HG03457 (cell line): Measurements from ENCODE around the gene PTPN18.
A peak's percentile ranks its signal among the peaks of the same experiment; 100 is the strongest.
"Not testable (repeated sequence)": the region's sequence is repeated elsewhere in the genome, so short reads cannot be mapped to it uniquely, and the experiment has no call there.

Source experiments
- ATAC-seq: cut with Tn5 transposase; IDR thresholded peaks from one replicate; pipeline ENCODE4 v1.9.1; 2021; ENCODE audit warnings: moderate number of reproducible peaks; ENCODE audit not compliant: unreplicated experiment

PTPN18 gene

DNA sequence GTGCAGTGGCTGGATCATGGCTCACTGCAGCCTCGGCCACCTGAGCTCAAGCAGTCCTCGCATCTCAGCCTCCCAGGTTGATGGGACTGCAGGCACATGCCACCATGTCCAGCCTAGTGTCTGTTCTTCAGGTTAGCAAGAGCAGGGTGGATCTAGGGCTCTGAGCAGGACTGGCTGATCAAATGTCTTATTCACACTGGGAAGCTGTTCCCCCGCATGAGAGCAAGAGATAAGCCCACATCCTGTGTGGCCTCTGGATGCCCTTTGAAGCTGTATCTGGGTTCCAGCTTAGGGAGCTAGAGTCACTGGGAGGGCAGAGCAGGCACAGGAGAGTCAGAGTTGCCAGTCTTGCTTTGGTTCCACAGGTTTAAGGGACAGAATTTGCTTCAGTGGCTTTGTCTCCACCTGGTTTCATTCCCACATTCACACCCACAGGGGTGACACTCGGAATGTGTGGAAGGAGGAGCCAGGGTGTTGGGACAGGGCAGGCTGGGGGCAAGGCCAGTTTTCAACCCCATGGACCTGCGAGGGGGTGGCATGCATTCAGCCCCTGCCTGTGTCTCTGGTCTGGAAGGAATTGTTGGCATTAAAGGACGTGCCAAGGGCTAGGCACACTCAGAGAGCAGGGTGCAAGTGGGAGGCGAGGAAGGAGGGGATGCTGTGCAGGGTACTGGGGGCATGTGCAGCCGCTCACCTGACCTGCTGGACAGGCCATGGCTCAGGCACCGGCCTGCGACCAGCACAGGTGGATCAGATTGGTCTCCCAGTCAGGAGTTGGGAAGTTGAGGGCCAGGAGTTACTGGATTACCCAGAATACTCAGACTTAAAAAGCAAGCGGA, 24.5 kb downstream of the PTPN18 start:
- no peak for ATAC-seq

DNA sequence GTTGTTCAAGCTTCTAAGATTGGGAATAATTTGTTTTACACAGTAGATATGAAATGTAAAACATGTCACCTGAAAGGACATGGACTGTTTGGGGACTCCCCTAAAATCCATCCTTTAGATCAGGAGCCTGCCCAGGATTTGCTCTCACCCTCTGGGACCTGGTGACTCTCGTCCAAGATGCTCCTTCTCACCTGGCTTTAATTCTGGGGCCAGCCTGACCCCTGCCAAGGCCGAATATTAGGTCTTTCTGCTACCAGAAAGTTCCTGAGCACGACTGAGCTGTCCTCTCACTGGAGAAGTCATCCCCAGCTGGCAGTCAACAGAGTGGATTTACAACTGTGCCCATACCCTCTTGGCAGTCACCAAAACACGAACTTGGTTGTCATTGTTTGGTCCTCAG, 25.3 kb downstream of the PTPN18 start:
- no peak for ATAC-seq

DNA sequence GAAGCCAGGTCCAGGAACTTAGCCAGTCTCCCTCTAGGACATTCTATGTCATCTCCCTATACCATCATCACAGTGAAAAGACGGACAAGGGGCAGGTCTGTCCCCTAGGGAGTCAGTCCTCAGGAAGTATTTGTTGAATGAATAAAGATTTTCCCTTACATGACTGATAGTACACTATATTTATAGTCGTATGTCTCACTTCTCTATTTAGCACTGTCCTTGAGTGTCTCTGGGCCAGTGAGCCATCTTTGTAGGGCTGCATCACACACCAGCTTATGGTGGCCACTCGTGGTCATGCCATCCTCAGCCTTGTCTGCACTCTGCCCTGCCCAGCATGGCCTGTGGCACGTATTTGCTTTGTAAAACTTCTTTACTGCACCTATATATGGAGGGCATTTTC, 25.8 kb downstream of the PTPN18 start:
- no peak for ATAC-seq

DNA sequence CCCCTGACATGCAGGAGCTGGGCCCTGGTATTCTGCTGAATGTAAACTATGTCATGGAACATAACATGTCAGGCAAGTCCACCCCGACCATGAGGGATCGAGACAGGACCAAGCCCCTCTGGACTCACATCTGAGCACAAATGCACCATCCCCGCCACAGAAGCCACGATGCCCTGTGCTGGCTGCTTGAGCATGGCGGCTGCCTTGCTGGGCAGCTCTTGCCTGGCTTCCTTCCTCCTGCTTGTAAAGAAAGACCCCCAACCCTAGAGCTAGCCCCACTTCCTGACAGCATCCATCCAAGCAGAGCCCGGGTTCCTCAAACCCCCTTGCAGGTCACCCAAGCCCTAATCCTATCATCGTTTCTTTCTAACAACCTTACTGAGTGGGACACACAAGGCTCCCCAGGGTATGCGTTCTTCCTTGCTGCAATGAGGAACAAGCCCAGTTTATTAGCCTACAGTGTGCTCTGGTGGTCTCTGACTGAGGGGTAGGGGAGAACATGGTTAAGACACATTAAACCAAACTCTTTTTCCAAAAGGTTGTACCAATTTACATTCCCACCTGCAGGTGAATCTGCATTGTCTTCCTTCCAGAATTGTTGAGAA, 26.6 kb downstream of the PTPN18 start:
- ATAC-seq, result no peak

DNA sequence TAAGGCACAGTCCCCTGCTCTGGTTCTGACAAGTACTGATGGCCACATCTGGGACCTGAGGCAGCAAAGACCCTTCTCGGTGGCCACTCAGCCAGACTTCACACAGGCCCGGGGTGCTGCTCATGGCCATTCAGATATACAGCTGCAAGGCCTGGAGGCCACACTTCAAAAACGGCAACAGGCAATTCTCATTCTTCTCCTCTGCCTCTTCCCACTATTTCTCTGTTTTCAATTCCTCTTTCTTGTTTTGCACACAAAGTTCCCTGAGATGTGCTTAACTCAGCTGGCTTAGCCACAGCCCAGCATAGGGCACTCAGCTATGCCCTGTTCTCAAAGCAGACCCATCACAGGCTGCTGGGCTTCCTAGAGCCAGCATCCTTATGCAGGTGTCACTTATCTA, 29.9 kb downstream of the PTPN18 start:
- ATAC-seq, result peak; percentile 67

DNA sequence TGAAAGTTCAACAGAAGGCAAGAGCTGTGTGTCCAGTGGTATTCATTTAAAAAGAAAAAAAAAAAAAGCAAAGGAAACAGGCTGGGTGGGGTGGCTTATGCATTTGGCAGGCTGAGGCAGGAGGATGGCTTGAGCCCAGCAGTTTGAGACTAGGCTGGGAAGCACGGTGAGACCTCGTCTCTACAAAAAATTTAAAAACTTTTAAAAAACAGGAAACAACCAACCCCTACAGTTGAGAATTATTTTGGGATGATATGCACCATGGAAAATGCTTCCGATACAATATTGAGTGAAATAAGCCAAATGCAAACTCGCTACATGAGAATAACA, 31.2 kb downstream of the PTPN18 start:
- no peak for ATAC-seq

DNA sequence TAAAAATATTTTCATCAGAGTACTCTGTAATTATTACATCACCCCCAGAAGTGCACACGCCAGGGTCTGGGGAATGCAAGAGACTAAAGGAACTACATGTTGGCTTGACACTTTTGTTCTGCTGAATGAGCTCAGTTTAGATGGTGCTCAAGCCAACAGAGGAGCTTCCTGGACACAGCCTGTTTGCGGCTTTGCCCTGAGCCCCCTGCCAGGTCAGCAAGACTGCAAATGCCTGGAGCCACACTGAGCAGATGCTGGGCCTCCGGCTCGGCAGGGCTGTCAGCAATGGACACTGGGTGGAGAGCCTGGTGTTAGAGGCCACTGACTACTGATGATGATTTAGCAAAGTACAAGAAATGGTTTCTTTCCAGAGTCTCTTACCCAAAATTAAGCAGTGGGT, 31.9 kb downstream of the PTPN18 start:
- no peak for ATAC-seq

DNA sequence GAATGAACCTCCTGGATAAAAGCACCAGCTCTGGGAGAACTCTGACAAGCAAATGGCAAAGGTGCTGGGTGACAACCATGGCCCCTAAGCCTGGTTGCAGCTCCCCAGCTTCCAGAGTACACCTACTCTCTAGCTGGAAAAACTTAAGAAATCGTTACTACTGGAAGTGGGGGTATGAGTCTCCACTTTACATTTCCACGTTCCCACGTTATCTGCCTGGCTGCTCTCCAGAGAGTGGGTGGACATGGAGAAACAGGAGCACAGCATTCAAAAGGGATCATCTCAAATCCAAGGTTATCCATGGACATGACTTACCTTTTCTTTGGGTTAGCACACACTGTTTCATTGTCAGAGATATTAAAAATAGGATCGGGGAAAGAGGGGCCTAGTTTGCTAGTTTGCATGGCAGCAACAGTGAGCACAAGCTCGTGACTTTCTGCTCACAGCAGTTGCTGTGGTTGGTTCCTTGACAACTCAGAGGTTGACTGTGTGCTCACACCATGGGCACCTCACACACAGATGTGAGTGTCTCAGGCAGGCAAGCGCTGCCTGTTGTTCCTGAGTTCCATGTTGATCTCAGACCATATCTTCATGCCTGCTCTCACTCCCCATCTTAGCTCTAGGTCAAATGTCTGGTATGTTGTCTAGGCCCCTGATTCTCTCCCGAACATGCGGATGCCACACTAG, 32.5 kb downstream of the PTPN18 start:
- no peak for ATAC-seq

DNA sequence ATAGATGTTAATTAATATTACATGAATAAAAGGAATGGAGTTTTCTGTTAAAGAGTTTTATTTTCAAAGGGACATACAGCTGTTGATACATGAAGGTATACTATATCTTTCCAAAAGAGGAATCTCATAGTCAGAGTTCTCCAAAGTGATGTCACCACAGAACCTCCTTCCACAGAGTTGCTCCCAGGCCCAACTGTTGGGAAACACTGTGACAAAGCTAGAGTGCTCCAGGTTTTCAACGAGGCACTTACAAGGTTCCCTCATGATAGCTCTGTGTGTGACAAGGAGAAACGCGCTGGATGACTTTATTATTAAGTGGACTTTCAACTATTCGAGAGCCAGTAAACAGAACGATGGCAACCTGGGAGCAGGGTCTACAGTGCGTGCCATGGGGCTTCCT, 33.5 kb downstream of the PTPN18 start:
- no peak for ATAC-seq

DNA sequence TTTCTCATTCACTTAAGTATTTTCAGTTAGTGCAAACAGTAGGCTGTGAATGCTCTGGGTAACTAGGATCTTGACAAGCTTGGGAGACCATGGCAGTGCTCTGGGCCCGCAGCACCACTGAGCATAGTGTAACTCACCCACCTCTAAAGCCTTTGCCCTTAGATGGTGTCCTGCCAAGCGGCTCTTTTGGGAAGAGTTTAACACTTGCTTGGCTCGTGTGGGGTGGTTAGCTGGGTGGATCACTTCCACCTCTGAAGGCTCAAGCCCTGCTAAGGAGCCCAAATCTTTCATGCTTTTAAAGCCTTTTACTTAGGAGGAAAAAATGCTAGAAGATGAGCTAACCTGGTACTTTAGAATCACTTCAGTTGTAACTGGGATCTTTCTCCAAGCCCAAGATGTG, 33.9 kb downstream of the PTPN18 start:
- ATAC-seq, result no peak

DNA sequence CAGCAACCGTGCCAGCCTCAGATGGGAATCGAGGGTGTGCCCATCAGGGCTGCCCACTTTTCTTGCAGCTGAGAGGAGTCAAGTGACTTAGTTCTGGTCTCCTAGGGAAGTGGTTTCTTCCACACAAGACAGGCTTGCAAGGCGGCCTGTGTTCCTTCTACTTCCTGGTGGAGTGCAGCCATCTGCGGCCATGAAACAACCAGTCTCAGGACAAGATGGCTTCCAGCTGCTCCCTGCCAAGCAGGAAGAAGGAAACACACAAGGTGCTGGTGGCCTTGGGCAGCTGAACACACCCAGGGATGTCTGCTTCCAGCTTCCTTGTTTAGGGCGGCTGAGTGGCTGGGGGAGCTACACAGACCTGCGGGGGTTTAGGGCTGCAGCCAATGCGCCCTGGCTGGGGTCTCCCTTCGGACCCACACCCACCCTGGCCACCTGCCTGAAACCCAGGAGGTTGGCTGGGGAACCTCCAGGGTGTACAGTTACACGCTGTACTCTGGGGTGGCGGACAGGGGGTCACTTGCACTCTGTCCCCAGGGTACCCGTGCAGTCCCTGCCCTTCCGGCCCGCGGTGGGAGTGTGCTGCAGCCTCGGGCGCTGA, 34.7 kb downstream of the PTPN18 start:
- ATAC-seq, result peak; percentile 4

DNA sequence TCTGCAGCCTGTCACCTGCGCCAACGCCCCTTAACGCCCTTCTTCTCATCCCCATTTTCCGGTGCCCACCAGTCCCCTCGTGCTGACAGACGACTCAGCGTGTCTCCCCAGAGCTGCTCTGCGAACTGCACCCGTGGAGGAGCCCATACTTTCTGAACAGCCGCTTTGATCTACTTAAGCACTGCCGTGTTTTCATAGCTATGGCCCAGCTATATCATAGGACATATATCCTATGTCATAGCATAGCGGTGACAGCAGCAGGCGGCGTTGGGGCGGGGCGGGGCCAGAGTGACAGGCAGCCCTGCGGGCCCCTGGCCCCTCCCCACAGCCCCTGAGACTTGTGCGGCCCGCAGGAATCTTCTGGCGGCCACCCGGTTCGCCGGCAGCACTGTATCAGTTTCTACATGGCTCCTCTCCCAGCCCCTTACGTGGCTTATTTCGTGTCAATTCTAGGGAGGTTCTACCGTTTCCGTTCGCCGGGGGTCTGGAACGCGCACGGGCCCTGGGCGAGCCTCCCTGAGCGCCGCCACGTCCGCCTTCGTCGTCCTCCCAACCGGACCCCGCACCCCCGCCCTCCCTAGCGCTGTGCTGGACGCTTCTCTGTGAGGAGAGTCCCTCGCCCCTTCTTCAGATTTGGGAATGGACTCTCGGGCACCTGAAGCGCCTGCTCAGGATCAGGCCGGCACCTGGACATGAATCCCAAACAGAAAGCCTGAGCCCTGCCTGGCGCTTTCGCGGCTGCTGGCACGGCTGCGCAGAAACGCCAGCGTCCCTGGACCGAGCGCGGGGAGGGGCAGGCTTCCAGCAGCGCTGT, 35.4 kb downstream of the PTPN18 start:
- ATAC-seq, result peak; percentile 94

DNA sequence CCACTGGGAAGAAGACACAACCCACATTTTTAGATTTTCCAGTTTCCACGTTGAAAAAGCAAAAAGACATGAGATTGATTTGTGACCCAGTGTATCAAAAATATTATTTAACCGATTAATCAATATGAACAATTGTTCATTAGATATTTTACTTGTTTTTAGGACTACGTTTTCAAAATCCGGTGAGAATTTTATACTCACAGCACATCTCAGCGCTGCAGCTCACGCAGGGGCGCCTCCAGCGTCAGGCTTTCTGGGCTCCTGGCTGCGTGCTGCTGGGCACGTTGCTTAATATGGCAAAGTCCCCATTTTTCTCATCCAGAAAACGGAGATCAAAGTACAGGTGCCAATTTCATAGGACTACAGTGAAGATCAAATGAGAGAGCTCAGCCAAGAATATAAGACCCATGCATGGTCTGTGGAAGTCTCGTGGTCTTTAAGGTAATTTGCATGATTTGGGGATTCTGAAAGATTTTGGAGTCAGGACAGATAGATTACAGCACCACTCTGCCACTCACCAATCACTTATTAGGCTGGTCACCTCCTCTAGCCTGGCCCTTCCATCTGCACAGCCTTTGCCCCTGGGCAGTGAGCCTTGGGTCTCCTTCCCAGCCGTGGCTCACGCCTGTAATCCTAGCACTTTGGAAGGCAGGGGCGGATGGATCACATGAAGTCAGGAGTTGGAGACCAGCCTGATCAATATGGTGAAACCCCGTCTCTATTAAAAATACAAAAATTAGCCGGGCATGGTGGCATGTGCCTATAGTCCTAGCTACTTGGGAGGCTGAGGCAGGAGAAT, 36.2 kb downstream of the PTPN18 start:
- no peak for ATAC-seq

DNA sequence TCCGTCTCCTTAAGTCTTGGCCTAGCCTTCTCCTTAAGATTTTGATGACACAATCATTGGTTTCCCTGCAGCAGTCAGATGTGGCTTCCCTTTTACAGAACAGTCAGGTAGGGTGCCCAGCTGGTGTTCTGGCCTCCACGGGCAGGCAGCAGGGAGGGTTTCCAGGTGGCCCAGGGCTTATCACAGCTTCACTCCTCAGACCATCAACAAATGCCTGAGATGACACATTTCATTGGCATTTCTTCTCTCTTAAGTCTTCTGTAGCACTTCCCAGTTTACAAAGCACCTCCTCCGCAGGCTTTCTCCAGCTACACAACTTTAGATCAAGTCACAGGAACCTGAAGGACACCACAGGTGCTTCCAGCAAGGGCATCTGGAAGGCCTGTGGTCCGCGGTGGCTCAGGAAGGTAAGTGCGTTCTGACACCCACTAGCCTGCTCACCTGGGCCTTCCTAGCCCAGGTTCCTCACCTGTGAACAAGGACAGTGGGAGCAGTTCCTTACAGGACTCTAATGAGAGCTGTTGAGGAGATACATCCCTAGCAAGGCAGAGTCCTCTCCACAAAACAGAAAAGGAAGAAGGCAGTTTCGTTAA, 37.6 kb downstream of the PTPN18 start:
- ATAC-seq, result no peak

DNA sequence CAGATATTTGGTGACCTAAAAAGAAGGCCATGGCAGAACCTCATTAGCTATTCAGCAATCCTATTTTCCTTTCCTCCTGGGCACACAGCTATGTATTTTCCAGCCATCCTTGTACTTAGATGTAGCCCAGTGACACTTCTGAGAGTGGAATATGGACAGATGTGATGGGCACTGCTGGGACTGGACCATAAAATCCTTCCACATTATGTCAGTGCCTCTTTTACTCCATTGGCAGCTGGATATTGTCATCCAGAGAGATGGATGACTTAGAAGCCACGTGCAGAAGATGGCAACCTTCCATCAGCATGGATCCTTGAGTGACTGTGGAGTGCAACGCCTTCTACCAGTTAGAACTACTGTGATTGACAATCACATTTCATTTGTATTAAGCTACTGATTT, 50.4 kb downstream of the PTPN18 start:
- not testable (repeated sequence) for ATAC-seq

DNA sequence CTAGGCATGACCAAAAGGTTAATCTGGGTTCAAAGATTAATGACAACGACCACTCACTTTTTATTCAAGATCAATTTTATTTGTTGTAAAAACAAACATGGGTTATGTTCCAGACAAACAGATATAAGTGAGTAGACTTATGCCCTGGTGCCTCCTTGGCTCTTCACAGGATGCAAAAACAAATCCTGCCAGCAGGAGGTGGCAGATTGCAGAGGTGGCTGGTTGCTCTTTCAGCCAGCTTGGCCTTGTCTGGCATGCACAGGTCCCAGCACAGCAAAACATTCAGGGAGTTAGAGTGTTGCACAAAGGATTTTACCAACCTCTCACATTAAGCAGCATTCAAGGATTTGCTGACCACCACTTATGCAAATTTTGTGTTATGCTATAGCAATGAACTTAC, 60.8 kb downstream of the PTPN18 start:
- ATAC-seq, result not testable (repeated sequence)

DNA sequence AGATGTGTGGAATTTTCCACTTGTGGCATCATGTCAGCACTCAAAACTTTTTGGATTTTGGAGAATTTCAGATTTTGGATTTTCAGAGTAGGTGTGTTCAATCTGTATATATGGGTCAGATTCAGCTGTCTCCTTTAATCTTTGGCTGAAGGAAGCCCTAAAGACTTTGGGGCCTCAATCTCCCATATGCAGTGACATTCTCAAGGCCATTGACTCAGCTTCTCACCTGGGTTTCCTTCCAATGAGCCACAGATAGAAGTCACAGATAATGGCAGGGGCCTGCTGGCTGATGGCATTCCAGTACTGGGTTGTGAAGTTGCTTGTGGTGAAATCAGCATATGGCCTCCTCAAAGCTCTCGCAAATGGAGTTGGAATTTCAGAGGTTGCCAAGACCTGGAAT, 63.0 kb downstream of the PTPN18 start:
- not testable (repeated sequence) for ATAC-seq
